GM21515 (cell line): ENCODE results near the gene RELA.
"Not testable (repeated sequence)": the region's sequence is repeated elsewhere in the genome, so short reads cannot be mapped to it uniquely, and the experiment has no call there.

Experiments used
- ATAC-seq: cut with Tn5 transposase; IDR thresholded peaks from one replicate; pipeline ENCODE4 v1.9.1; 2021; ENCODE audit not compliant: unreplicated experiment

Gene RELA

DNA sequence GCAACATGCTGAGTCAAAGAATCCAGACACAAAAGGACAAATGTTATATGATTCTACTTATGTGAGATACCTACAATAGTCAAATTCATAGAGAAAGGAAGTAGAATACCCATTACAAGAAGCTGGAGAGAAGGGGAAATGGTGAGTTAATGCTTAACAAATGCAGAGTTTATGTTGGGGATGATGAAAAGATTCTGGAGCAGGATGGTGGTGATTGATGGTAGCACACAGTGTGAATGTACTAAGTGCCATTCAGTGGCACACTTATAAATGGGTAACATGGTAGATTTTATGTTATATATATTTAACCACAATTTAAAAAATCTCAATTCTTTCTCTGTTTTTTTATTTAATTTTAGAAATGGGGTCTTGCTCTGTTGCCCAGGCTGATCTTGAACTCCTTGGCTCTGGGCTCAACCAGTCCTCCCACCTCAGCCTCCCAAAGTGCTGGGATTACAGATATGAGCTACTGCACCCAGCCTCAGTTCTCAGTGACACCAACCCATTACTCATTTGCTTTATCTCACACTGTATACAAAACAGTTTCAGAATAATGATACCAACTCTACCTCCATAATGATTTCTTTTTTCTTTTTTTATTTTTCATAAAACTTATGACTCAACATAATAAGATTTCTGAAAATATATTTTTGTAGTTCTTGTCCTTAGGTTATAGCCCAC, 9.6 kb upstream of the RELA start:
- ATAC-seq, result no peak

DNA sequence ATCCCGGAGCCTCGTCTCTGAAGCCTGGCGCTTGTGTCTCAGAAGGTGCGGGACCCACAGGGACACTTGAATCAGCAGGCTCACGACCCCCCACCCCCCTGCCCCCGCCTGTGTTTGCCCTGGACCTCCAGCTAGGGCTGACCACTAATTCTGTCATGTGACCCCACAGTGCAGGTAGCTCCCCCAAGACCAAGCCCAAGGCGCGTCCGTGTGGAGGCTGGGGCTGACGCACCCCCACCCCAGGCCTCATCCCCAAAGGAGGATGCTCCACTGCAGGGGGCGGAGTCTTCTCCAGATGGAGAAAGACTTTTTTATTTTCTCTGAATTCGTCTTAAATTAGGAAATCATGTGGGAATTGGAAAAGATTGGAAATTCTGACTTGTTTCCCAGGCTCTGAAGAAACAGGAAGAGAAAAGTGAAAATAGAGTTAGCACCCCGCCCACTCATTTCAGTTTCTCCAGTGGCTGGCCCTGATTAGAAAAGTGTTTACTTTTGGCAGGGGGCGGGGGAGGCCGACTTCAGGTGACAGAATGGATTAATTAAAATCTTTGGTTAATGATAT, 1.0 kb upstream of the RELA start:
- ATAC-seq, result peak; percentile 9

DNA sequence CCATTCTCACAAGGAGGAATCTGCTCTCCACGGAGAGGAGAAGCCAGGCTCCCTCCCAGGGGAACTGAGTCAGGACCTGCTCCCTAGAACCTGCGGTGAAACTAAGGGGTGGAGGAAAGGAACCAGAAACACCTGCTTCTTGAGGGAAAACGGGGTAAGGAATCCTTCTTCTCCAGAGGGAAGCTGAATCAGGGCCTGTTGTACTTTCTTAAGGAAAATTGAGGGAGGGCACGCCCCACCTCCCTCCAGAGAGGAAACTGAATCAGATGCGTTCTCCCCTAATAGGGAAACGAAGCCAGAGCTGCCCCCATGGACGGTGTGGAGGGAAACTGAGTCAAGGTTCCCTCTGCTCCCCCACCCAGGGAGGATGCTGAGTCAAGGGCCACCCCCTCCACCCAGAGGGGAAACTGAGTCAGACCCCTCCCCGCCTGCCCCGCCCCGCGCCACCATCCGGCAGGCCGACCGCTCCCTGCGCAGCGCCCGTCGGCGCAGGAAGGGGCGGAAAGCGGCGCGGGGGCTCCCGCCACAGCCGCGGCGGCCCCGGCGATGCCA, 393 bp downstream of the RELA start:
- ATAC-seq, result peak; percentile 4

DNA sequence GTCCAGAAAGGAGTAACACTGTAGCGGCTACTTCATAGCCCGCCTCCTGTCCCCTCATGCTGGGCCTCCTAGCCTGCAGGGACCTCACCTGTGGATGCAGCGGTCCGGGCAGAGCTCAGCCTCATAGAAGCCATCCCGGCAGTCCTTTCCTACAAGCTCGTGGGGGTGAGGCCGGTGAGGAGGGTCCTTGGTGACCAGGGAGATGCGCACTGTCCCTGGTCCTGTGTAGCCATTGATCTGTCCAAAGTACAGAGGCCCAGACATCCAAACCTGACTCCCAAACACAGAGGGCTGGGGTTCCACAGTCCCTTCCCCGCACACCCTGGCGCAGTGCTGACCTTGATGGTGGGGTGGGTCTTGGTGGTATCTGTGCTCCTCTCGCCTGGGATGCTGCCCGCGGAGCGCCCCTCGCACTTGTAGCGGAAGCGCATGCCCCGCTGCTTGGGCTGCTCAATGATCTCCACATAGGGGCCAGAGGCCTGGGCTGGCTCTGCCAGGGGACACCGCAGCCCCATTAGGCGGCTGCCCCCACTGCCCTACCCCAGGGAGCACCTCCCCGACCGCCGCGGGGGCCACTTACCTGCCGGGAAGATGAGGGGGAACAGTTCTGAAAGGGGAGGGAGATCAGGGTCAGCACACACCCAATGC, 993 bp downstream of the RELA start:
- no peak for ATAC-seq

DNA sequence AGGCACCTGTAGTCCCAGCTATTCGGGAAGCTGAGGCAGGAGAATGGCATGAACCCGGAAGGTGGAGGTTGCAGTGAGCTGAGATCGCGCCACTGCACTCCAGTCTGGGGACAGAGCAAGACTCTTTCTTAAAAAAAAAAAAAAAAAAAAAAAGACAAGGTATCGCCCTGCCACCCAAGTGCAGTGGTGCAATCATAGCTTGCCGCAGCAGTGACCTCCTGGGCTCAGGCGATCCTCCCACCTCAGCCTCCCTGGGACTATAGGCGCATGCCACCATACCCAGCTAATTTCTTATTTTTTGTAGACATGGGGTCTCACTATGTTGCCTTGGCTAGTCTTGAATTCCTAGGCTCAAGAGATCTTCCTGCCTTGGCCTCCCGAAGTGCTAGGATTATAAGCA, 1.8 kb downstream of the RELA start:
- not testable (repeated sequence) for ATAC-seq

DNA sequence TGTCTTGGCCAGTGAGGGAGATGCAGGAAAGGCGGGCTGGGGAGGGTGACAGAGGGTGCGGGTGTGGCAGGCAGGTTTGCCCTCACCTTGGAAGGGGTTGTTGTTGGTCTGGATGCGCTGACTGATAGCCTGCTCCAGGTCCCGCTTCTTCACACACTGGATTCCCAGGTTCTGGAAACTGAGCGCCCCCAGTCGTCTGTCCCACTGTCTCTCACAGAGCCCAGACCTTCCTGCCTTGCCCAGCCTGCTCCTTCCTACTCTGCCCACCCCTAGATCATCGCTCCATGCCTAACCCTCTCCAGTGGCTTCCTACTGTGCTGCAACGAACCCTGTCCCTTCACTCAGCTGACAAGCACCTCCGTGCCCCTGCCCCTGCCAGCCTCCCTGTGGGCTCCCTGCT, 2.7 kb downstream of the RELA start:
- ATAC-seq, result no peak

DNA sequence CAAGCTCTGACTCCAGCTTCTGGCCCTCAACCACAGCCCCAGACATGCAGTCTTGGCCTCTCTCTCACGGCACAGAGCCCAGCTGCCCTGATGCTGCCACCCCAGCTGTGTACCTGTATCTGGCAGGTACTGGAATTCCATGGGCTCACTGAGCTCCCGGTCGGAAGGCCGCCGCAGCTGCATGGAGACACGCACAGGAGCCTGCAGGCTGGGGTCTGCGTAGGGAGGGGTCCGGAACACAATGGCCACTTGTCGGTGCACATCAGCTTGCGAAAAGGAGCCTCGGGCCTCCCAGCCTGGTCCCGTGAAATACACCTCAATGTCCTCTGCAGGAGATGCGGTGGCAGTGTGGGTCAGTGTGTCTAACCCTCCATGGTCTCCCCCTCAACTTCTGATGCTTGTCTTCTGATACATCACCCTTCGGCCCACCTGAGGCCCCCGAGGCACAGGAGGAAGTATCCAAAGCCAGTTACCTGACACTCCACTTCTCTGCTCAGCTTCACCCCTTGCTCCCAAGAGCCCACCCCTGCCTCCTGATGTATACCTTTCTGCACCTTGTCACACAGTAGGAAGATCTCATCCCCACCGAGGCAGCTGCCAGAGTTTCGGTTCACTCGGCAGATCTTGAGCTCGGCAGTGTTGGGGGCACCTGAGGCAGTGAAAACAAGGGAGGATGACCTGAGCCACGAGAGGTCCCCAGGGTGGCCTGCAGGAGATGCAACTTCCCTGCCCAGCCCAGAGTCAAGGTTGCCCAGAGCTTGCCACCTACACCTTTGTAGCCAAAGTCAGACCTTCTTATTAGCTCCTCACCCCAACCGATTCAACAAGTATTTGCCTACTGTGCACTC, 4.3 kb downstream of the RELA start:
- no peak for ATAC-seq

DNA sequence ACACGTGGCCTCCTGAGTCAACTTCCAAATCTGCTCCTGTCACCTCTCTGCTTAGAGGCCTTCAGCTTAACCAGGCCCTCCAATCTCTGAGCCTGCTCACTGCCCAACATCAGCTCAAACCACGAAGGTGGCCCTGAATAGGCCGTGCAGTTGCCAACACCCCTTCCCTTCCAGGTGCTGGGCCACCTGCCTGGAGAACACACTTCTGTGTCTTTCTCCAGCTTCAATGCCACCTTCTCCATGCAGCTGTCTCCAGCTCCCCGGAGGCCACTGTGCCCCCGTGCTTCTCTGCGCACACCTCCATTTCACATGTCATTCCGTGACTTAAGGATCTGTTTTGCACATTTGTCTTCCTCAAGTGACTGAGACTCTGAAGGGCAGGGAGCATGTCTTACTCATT, 5.3 kb downstream of the RELA start:
- ATAC-seq, result no peak

DNA sequence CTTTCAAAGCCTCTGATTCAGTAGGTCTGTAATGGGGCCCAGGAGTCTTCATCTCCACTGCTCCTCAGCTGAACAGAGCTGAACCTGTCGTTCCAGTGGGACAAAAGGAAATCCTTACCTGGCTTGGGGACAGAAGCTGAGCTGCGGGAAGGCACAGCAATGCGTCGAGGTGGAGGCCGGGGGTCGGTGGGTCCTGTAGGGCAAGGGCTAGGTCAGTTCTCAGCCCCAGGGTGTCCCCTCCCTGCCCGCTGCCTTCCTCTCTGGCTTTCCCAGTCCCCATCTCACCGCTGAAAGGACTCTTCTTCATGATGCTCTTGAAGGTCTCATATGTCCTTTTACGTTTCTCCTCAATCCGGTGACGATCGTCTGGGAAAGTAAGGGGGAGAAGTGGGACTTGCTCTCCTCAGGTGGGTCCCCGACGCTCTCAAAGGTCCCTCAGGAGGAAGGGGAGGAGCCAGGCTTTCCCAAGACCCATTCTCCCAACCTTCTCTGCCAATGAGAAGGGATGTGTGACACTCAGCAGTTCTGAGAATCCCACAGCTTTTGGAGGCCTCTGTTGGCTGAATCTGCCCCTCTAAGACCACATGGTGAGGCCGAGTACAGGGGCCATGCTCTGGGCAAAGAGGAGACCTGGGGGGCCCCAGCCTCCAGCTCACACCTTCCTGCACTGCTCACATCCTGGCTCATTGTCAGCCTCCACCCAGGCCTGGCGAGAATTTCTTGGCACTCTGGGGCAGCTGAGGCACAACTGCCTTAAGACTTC, 7.0 kb downstream of the RELA start:
- ATAC-seq, result no peak

DNA sequence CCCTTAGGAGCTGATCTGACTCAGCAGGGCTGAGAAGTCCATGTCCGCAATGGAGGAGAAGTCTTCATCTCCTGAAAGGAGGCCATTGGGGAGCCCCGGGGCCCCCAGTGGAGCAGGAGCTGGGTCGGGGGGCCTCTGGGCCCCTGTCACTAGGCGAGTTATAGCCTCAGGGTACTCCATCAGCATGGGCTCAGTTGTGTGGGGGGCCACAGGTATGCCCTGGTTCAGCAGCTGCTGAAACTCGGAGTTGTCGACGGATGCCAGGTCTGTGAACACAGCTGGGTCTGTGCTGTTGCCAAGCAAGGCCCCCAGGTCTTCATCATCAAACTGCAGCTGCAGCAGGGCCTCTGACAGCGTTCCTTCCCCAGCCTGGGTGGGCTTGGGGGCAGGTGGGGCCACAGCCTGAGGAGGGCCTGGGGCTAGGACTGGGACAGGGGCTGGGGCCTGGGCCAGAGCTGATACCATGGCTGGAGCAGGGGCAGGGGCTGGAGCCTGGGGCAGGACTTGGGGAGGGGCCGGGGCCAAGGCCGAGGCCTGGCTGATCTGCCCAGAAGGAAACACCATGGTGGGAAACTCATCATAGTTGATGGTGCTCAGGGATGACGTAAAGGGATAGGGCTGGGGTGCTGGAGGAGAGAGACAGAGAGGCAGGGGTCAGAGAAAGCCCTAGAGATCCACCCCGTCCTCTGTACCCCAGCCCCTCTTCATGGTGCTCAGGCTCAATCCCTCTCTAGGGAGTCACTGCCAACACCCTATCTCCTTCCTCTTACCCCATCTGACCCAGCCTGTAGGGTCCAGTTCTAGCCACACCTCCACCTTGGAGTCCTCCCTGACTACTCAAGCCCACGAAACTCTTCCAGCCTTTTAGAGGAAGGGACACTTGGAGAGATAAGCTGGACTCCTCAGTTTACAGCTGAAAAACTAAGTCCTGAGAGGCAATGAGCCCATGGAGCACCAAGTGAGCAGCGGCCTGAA, 8.1 kb downstream of the RELA start:
- ATAC-seq, result no peak

DNA sequence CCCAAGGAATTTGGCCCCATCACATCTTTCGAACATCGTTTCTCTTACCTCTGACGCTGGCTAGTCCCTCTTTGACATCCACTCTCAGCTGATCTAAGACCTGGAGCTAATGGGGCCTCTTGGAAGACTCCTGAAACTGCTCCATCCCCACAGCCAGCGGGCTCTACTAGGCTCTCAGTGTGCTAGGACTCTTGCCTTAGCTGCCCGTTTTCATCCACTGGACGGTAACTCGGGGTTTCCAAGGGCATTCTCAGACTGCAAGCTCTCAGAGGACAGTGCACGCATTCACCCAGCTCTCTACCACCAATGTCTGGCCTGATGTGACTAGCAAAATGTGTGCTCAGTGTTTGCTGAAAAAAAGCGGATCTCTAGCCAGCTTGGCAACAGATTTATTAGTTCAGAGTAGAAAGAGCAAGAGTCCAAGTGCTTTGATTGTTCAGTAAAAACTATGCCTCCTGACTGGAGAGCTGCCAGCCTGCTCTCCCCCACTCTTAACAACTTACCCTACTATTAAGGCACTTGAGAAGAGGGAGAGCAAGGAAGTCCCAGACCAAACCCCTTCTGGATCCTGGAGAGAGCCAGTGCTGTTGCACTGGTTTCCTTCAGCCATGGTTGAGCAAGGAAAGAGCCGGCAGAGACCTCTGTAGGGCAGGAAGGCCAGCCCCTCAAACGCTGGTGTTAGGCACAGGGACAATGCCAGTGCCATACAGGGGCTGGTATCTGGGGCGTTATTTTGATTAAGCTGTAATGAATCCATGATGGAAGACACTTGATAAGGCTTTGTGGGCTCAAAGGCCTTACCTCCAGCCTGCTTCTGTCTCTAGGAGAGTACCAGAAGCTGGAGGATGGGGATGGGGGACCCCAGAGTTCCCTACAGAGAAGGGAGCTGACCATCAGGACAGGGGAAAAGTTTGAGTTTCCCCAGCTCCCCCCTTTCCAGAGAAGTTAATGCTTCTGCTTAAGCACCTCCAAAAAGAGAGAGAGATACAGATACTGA, 9.2 kb downstream of the RELA start:
- ATAC-seq, result no peak

DNA sequence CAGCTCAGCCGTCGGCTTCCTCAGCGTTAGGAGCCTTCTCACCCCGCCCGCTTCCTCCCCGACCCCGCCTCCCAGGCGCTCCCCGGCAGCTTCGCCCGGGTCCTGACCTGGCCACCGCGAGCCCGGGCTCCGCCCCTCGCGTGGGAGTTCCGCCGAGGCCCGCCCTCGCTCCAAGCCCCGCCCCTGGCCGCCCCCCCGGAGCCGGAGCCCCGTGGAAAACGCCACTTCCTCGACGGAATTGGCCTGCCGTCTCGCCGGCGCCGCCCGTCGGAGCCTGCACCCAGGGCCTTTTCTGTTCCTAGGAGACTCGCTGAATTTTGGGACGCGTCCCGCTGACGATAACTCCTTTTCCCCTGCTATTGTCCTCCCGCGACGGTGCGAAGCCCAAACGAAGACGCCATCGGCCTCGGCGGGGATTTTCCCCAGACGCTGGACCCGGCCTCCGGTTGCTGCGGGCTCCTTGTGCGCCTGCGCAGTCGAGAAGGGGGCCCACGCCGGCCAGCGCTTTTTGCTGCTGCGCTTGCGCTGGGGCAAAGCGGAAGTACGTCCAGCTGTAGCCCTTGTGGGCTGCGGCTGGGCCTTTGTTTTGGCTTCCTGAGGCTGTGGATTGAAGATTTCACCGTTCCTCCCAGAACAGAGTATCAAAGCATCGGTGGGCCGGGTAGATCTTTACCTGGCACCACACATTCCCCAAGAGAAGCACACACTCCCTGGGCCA, 10.0 kb downstream of the RELA start:
- ATAC-seq, result peak; percentile 58

DNA sequence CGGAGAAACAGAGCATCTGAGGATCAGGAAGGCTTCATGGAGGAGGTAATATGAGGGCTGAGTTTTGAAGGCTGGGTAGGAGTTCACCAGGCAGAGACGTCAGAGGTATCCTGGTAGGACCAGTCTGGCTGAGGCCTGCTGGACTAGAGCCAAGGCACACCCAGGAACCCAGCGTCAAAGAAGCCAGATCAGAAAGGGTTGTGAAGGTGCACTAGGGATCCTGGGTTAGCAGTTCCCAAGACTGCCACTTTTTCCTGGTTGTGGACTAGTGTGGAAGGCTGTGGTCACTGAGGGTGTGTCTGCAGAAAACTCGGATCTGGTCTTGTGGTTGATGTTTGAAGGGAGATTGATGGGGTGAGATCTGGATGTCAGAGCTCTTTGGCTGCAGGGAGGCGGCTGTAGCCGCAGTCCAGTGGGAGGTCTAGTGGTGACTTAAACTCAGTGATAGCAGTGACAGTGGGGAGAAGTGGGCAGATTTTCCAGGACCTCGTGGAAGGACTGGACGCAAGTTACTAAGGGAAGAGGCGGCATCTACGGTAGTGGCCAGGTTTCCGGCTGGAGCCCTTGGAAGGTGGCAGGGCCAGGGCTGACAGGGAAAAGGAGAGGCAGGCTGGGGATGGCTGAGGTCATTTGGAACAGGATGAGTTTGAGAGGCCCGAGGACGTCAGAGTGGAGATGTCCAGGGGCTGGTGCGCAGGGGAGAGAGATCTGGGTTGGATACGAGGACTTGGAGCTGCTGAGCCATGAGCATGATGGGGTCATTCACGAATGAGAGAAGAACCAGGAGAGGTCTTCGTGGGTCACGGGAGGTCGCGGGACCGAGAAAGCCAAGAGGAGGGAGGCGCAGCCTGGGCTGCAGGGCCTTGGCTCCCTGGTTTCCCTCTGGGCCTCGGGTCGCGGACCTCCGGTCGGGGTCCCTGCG, 10.9 kb downstream of the RELA start:
- ATAC-seq, result no peak

DNA sequence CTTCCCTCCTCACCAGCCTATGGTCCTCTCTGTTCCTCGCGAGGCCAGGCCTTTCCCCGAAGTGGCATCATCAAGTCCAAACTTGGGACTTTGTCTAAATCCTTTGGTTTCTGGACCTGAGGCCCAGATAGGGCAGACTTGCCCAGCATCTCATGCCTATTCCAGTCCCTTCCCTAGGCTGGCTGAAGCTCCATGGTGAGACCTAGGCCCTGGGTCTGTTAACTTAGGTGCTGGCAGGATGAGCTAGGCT, 11.5 kb downstream of the RELA start:
- ATAC-seq, result no peak

DNA sequence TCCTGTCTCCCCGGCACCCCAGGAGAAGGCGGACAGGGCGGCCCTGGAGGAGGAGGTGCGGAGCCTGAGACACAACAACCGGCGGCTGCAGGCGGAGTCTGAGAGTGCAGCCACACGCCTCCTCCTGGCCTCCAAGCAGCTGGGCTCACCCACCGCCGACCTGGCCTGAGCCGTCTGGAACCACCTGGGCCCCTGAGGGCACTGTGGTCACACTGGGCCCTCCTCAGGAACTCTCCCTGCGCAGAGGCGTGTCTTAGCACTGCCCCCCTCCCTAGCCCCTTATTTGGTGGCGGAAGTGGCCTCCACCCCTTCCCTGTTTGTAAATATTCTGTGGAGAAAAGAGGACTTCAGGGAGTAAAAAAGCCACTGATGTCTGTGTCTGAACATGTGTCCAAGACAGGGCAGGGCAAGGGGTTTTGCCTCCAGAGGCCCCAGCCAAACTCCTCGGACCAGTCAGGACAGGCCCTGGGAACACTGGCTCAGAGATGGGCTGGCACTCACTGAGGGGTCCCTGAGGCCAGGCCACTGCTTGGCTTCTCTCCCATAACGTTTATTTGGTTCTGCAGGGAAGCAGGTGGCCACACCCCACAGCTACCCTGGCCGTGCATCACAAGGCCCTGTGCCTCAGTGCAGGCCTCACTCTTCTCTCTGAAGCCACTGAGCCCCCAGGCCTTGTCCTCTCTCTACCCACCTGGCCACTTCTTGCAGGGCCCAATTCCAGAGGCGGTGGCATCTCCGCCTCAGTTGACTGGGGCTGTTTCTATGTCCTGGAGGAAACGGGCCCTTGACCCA, 12.0 kb downstream of the RELA start:
- no peak for ATAC-seq
